GM18499 (cell line): ENCODE data around the gene CD46.

Source experiments
- ATAC-seq: cut with Tn5 transposase; IDR thresholded peaks from one replicate; pipeline ENCODE4 v1.9.1; 2021; ENCODE audit warnings: moderate number of reproducible peaks; ENCODE audit not compliant: insufficient read depth, unreplicated experiment

CD46 gene

DNA sequence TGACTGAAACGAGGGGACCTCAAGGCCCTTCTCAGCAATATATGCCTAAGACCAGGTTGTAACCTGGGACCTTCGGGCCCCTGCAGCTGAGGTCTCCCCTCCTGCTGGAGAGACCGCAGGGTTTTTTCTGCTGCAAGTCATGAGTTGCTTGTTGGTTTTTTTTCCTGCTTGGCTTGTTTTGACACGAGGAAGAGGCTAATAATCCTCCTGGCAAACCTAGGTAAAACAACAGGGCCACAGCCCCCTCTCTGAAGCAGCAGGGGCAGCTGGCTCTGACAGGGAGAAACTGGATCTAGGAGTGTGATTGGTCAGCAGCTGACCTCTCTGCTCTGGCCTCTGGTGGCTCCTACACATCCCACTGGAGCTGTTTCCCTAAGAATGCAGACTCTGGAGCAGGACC, 90.0 kb downstream of the CD46 start:
- no peak for ATAC-seq

- ATAC-seq: no peak
These were observed 90.7 kb downstream of the CD46 start for GRCh38 chr1:207842506-207842905.

DNA sequence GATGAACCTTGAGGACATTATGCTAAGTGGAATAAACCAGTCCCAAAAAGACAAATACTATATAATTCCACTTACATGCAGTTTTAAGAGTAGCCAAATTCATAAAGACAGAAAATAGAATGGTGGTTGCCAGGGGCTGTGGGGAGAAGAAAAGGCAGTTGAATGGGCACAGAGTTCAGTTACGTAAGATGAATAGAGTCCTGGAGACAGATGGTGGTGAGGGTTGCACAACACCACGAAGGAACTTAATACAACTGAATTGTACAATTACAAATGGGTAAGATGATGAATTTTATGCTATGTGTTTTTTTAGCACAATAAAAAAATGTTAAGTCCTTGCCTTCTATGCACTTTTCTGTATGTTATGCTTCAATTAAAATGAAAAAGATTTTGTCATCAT, 92.5 kb downstream of the CD46 start:
- ATAC-seq: no peak
